ENCODE data around the gene CATSPERD.
"Not testable (repeated sequence)": the region's sequence is repeated elsewhere in the genome, so short reads cannot be mapped to it uniquely, and the experiment has no call there.

Gene CATSPERD

DNA sequence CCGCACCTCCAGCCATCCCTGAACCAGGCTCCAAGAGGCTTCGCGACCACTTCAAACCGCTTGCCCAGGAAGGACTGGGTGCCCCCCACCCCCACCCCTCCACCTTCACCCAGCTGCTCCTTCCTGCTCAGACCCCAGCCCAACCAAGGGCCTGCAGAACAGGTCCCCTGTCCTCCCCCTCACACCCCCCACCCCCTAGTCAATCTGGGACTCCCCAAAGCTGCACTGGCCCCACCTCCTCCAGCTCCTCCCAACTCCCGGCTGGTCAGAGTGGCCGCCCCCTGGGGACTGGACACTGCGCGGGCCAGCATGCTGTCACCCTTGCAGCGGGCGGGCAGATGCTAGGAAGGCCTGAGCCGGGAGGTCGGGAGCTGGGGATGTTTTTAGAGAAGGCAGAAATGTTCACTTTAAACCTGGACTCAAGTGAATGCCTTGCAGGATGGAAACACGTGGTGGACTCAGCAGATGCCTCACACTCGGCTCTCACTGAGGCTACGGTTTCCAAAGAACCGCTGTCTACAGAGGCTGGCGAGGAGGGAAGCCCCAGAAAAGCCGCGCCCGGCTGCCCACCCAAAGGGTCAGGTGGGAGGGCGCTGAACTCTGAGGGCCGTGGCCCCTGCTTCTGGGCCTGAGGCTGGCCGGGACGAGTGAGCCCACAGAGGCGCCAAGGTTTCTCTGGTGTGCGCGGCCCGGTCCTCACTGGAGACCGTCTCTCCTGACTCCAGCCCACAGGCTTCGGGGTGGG is 22.4 kb upstream of the CATSPERD start:
- DNase-seq (ENCODE audit: low read depth in 1 of 2, low spot score in 1 of 2), result no peak
- TF ChIP-seq JUND (IDR thresholded peaks at IDR 0.05; ENCODE audit: low read depth), result no peak
- in situ Hi-C loops (cut with HindIII; ENCODE audit: low pct_unique_long_range_greater_than_20kb, low sequenced_read_pairs), result no loop called here

- no peak for TF ChIP-seq JUND (IDR thresholded peaks at IDR 0.05; ENCODE audit: low read depth)
- in situ Hi-C loops (cut with HindIII; ENCODE audit: low pct_unique_long_range_greater_than_20kb, low sequenced_read_pairs), result no loop called here
- DNase-seq (ENCODE audit: low read depth in 1 of 2, low spot score in 1 of 2), result no peak
These were observed 21.6 kb upstream of the CATSPERD start for GRCh38 chr19:5698635-5699422.

GRCh38 chr19:5700455-5701092 is 19.9 kb upstream of the CATSPERD start:
- TF ChIP-seq JUND (IDR thresholded peaks at IDR 0.05; ENCODE audit: low read depth), result no peak
- in situ Hi-C loops (cut with HindIII; ENCODE audit: low pct_unique_long_range_greater_than_20kb, low sequenced_read_pairs), result no loop called here
- DNase-seq (ENCODE audit: low read depth in 1 of 2, low spot score in 1 of 2), result no peak

GRCh38 chr19:5702053-5702410 is 18.4 kb upstream of the CATSPERD start:
- DNase-seq (ENCODE audit: low read depth in 1 of 2, low spot score in 1 of 2); in situ Hi-C loops (cut with HindIII; ENCODE audit: low pct_unique_long_range_greater_than_20kb, low sequenced_read_pairs): not testable (repeated sequence)

DNA sequence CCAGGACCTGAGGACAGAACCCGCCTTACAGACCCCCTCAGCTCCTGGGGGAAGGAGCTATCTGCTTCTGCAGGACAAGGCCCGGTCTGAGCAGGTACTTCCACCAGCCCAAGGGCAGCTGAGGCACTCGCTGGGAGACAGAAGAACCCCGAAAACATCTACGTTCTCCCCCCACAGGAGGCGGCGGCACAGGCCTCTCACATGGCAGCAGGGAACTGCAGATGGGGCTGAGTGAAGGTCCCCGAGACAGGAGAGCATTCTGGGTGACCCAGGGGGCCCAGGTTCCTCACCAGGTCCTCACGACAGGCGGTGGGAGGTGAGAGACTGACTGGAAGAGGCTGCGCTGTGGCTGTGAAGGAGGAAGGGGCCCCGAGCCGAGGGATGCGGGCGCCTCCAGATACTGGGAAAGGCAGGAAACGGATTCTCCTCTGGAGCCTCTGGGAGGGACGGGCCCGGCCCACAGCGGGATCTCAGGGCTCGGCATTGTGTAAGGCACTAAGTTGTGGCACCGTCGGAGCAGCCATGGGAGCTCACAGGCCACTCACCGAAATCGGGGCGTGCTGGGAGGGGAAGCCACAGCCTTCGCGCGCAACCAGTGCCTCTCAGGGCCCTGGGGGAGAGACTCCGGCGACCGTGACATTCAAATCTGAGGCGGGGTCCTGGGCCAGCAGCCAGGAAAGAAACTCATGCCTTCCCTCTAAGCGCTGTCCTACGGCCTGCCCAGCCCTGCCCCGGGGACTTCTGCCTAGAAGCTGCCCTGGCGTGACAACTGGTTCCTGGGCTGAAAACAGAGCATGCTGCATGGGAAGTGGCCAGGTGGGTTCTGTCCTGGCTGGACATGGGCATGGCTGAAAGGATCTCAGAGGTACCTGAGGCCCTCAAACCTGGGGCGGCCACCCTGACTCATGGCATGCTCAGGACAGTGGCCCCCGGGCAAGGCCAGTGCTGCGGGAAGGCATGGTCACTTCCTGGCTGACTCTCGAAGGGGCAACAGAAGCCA is 16.3 kb upstream of the CATSPERD start:
- in situ Hi-C loops (cut with HindIII; ENCODE audit: low pct_unique_long_range_greater_than_20kb, low sequenced_read_pairs), result no loop called here

DNA sequence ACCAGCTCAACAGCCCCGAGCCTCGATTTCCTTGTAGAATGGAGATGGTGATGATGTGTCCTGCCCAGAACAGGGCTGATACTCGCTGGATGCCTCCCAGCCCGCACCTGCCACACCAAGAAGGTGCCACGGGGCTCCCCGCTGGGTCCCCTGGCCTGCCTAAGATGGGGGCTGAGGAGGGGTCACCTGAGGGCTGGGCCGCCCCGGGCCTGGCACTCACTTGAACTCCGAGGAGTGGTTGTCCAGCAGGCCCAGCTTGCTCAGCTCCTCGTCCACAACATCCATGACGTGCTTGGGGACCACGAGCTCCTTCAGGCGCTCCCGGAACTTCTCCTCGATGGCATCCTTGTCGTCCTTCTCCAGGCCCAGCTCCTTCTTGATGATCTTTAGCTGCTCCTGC is 14.9 kb upstream of the CATSPERD start:
- in situ Hi-C loops (cut with HindIII; ENCODE audit: low pct_unique_long_range_greater_than_20kb, low sequenced_read_pairs), result no loop called here
- TF ChIP-seq JUND (IDR thresholded peaks at IDR 0.05; ENCODE audit: low read depth), result no peak
- no peak for DNase-seq (ENCODE audit: low read depth in 1 of 2, low spot score in 1 of 2)

More for the DNA sequence above, 16.3 kb upstream of the CATSPERD start:
- no peak for DNase-seq (ENCODE audit: low read depth in 1 of 2, low spot score in 1 of 2)
- TF ChIP-seq JUND (IDR thresholded peaks at IDR 0.05; ENCODE audit: low read depth), result no peak

GRCh38 chr19:5706876-5707573 is 13.4 kb upstream of the CATSPERD start:
- DNase-seq (ENCODE audit: low read depth in 1 of 2, low spot score in 1 of 2), result no peak
- in situ Hi-C loops (cut with HindIII; ENCODE audit: low pct_unique_long_range_greater_than_20kb, low sequenced_read_pairs), result no loop called here
- TF ChIP-seq JUND (IDR thresholded peaks at IDR 0.05; ENCODE audit: low read depth), result no peak

GRCh38 chr19:5707576-5708575 is 12.6 kb upstream of the CATSPERD start:
- DNase-seq (ENCODE audit: low read depth in 1 of 2, low spot score in 1 of 2), result no peak
- in situ Hi-C loops (cut with HindIII; ENCODE audit: low pct_unique_long_range_greater_than_20kb, low sequenced_read_pairs), result no loop called here
- no peak for TF ChIP-seq JUND (IDR thresholded peaks at IDR 0.05; ENCODE audit: low read depth)

- no peak for TF ChIP-seq JUND (IDR thresholded peaks at IDR 0.05; ENCODE audit: low read depth)
- no peak for DNase-seq (ENCODE audit: low read depth in 1 of 2, low spot score in 1 of 2)
- in situ Hi-C loops (cut with HindIII; ENCODE audit: low pct_unique_long_range_greater_than_20kb, low sequenced_read_pairs), result no loop called here
These were observed 9.4 kb upstream of the CATSPERD start for GRCh38 chr19:5711025-5711424.

- in situ Hi-C loops (cut with HindIII; ENCODE audit: low pct_unique_long_range_greater_than_20kb, low sequenced_read_pairs), result no loop called here
- no peak for TF ChIP-seq JUND (IDR thresholded peaks at IDR 0.05; ENCODE audit: low read depth)
- DNase-seq (ENCODE audit: low read depth in 1 of 2, low spot score in 1 of 2), result no peak
These were observed 8.7 kb upstream of the CATSPERD start for GRCh38 chr19:5711713-5712161.

Data from T47D (cell line).